Stimulated activated CD8-positive, alpha-beta memory T cell treated with anti-CD3 and anti-CD28 coated beads, Interleukin-12 subunit alpha, Interleukin-12 subunit beta, amount 100 ng/mL, for 24 hours (primary cell): Measurements from ENCODE around the gene SNRNP70.

Experiments used
- DNase-seq: peaks from one replicate; pipeline ENCODE4 v3.0.0-alpha.2; 2020; ENCODE audit errors: extremely low read depth

SNRNP70 gene

DNA sequence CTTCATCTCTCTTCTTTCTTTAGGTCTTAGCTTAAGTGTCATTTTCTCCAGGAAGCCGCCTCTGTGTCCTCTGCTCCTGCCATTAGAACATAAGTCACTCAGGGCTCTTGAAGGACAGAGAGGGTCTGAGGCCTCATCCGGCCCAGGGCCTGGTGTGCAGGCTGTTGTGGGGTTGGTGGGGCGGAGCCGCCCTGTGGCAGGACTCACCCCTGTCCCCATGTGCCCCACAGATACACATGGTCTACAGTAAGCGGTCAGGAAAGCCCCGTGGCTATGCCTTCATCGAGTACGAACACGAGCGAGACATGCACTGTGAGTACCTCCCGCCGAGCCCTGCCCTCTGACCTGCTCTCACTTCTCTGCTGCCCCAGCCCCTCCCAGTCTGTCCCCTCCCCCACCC, 15.9 kb downstream of the SNRNP70 start:
- no peak for DNase-seq

DNA sequence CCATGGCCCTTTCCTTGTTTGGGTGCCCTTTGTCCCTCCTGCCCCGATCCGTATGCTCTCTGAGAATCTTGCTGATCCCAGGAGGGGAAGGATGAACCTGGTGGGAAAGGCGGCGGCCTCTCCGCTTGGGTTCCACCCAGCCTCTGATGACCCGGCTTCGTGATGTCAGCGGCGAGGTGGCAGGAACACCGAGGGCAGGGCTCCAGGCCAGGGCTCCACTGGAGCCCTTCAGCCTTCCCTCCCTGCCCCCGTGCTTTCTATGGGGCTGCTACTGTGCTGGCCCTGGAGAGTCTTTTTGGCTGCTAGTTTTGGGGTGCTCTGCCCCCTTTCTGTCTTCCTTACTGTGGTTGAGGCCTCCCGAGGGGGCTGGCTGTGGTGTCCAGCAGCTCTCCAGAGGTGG, 17.1 kb downstream of the SNRNP70 start:
- DNase-seq, result no peak

DNA sequence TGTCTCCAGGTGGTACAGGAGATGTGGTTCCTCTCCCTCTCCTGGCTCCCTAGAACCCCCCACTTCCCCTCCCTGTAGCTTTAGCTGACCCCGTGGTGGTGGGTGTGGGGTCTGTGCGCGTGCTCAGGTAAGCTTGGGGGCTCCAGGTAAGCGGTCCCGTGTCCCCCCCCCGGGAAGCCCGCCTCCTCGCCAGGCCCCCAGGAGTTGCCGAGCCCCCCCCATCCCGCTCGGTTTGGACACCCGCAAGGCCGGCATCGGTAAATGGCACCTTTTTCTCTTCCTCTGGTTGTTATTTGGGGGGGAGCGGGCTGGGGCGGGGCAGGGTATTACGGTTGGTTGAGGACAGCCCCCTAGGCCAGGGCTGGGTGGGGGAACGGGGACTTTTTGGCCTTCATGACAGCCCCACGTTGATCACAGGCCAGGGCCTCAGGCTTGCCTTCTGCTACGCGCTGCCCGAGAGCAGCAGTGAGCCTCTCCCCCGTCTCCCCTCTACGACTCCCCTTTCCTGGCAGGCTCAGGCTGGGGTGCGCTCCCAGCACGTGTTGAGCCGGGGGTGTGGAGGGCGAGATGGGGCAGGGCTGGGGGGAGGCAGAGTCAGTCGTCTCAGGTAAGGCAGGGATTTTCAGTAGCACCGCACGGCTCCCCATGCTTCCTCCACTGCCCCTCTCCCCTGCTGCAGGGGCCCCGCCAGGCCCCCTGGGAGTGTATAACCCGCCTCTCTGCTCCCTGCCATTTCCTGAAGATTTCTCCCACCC, 18.3 kb downstream of the SNRNP70 start:
- no peak for DNase-seq

DNA sequence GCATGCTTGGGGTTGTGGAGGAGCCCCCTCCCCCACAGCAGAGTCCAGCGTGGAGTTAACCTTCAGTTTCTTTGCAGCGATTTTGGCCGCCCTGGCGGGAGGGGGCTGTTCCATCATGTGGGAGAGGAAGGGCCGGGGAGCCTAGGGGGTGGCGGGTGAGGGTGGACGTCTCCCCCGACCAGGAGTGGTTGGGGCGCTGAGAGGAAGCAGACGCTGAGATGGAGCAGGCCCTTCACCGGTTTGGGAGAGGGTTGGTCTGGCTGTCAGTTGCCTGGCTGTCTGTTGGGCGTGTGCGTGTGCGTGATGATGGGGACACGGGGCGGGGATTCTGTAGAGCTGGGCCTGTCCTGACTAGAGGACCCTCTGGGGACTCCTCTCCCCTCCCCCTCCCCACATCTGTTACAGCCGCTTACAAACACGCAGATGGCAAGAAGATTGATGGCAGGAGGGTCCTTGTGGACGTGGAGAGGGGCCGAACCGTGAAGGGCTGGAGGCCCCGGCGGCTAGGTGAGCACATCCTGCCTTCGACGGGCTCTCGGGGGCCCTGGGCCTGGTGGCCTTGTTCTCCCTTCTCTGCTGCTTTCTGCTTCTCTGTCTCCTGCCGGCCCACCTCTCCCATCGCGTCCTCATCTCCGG, 19.1 kb downstream of the SNRNP70 start:
- DNase-seq, result no peak

DNA sequence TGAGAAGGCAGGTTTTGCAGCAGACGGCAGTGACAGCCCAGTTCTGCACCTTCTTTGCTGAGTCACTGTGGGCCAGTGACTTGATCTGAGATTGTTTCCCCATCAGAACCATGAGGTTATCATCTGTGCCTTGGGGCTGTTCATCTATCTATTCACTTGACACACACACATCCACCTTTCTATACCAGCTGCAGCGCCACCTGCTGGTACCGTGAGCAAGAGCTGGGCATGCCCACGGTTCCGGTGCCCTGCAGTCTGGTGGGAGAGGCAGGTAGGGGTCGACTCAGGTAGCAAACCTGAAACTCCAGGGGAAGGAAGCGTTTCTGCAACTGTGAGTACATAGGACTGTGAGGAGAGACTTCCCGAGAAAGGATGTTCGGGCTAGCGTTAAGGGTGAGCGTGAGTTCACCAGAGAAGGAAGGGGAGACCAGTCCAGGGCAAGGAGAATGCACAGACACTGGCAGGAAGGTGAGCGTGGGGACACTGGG, 21.4 kb downstream of the SNRNP70 start:
- no peak for DNase-seq

DNA sequence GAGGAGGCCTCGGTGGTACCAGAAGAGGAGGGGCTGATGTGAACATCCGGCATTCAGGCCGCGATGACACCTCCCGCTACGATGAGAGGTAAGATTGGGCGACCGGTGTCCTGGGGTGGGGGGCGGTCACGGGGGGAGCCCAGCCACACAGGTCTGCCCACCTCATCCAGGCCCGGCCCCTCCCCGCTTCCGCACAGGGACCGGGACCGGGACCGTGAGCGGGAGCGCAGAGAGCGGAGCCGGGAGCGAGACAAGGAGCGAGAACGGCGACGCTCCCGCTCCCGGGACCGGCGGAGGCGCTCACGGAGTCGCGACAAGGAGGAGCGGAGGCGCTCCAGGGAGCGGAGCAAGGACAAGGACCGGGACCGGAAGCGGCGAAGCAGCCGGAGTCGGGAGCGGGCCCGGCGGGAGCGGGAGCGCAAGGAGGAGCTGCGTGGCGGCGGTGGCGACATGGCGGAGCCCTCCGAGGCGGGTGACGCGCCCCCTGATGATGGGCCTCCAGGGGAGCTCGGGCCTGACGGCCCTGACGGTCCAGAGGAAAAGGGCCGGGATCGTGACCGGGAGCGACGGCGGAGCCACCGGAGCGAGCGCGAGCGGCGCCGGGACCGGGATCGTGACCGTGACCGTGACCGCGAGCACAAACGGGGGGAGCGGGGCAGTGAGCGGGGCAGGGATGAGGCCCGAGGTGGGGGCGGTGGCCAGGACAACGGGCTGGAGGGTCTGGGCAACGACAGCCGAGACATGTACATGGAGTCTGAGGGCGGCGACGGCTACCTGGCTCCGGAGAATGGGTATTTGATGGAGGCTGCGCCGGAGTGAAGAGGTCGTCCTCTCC, 22.6 kb downstream of the SNRNP70 start:
- no peak for DNase-seq

DNA sequence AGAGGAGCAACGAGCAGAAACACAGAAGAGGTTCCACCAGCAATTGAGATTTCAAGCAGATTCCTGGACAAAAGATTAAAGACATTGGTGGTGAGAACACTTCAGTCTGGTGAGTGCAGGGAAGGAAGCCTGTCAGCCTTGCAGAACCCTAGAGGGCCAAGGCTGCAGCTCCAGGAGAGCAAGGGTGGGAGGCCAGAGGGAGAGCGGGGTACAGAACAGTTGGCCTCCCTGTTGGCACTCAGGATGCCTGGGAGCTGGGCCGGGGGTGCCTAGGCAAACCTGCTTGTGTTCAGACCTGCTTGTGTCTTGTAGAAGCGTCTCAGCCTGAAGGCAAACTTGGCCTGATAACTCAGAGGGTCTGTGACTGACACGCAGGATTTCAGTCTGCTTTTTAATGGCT, 23.8 kb downstream of the SNRNP70 start:
- no peak for DNase-seq

DNA sequence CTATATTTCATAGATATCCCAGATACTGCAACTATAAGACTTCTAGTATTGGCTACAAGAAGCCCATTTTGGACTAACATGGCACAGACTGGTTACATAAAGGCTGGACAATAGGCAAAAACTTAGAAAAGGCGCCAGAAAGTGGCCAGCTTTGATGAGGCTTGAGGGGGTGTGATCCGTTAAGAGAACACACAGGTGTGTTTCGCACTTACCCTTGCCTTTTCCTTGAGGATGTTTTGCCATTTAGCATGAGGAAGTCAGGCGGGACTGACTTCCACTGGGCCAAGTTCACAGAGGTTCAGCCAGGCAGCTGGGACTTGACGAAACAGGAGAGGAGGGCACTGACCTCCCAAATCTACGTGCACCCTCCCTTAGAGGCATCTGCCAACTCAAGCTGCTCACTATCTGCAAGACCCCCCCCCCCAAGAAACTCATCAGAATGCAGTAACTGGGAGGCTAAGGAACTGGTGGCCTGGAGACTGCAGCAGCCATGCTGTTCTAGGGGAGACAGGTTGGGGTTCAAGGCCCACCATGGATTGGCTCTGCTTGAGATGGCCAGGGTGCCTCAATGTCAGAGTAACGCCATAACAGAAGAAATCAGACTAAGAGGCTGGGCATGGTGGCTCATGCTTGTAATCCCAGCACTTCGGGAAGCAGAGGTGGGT, 24.4 kb downstream of the SNRNP70 start:
- DNase-seq, result no peak

DNA sequence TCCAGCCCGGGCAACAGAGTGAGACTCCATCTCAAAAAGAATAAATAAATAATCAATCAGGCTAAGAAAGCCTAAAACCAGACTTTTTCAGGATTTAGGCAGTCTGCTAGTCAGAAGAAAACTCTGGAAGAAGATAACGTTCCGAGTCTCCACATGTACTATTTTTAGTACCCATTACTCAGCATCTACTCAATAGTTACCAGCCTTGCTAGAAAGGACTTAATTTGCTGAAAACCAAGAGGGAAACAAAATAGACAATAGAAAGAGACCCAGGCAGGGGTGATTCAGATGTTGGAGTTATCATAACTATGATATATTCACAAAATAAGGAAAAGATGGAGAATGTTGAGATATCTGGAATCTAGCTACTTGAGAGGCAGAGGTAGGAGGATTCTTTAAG, 25.3 kb downstream of the SNRNP70 start:
- no peak for DNase-seq

DNA sequence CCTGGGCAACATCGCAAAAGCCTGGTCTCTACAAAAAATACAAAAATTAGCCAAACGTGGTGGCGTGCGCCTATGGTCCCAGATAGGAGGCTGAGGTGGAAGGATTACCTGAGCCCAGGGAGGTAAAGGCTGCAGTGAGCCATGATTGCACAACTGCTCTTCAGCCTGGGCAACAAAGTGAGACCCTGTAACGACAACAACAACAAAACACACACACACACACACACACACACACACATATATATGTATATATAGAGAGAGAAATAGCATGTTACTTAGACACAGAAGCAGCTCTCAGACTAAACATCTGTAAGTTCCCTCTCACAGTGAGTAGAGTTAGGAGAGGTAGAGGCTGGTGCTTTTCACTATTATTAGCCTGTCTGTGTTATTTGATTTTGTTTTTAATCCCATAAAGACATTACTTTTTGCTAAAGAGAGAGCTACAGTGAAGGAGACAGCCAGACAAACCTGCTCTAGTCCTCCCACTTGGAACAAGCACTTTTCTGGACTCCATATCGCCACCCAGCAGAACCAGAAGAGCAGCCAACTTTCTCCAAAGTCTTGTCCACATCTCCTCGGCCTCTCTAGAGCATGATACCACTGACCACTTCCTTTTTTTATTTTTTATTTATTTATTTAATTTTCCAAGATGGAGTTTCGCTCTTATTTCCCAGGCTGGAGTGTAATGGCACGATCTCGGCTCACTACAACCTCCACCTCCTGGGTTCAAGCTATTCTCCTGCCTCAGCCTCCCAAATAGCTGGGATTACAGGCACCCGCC, 26.2 kb downstream of the SNRNP70 start:
- no peak for DNase-seq

DNA sequence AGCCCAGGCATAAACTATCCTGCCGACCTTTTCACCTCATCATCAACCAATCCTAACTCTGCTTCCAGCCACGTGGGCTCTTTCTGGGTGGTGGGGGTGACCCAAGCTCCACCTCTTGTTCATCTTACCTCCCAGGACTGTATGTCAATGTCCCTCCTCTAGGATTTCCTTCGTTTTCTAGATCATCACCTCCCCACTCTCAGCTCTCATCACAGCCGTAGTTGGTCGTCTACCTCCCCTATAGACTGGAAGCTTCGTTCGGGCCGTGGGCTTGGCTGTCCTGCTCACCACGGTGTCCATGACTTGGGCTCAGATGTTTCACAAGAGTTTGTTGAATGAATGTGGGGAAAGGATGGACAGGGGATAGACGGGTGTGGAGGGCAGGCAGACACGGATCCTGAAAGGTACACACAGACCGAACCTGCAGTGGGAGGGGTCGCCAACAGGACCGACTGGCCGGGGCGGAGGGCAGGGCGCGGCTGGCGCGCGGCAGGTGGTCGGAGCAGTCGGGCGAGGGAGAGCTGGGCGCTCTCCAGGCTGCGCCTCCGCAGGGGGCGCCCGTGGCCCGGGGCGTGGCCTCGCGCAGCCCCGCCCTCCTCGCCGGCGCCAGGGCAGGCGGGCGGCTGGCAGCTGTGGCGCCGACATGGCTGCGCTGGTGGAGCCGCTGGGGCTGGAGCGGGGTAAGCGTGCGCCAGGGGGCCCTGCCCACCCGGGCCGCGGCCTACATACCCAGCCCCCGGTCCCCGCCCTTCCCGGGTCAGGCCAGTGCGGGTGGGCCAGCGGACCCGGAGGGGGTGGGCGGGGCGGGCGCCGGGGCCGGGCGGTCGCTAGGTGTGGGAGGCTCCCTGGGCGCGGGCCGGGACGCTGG, 28.7 kb downstream of the SNRNP70 start, which contains the start of gene LIN7B:
TSS of gene LIN7B (plus strand) at position 609 of the 868 bp plus-strand sequence. CDS start at position 644, 35 bp downstream.
- no peak for DNase-seq

DNA sequence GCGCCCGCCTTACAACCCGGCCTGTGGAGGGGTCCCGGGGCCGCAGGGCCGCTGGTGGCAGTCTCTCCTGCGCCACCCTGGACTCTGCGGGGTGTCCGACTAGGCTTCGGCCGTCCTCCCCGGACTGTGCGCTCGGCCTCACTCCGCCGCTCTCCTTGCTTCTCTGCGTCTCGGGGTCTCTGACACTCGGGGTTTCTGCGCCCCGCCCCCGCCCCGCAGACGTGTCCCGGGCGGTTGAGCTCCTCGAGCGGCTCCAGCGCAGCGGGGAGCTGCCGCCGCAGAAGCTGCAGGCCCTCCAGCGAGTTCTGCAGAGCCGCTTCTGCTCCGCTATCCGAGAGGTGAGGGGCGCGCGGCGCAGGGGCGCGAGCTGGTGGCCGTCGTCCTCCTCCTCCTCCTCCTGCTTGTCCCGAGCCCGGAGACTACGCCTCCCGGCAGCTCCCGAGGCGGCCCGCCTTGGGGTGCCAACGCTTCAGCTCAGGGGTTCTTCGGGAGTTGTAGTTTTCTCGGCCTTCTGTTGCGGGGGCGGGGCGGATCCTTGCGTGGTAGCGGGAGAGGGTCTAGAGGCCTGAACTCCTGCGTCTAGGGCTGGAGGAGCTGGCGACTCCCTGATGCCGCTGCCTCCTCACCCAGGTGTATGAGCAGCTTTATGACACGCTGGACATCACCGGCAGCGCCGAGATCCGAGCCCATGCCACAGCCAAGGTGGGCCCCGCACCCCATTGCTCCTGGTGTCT, 29.5 kb downstream of the SNRNP70 start:
- DNase-seq, result no peak

DNA sequence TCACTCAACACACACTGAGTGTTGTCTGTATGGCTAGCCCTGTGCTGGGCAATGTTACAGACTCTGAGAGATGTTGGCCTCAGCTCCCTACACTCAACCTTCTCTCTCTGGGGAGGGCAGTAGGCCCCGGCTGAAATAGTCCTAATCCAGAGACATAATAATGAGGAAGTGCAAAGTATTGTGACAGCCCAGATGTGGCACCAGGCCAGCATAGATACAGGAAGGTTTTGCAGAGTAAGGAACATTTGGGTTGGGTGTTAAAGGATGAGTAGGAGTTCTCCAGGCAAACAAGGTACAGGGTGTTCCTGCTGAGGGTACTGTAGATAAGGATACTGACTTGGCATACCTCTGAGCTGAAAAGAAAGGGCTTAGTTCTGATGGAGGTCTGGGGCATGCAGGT, 31.3 kb downstream of the SNRNP70 start:
- DNase-seq, result no peak

DNA sequence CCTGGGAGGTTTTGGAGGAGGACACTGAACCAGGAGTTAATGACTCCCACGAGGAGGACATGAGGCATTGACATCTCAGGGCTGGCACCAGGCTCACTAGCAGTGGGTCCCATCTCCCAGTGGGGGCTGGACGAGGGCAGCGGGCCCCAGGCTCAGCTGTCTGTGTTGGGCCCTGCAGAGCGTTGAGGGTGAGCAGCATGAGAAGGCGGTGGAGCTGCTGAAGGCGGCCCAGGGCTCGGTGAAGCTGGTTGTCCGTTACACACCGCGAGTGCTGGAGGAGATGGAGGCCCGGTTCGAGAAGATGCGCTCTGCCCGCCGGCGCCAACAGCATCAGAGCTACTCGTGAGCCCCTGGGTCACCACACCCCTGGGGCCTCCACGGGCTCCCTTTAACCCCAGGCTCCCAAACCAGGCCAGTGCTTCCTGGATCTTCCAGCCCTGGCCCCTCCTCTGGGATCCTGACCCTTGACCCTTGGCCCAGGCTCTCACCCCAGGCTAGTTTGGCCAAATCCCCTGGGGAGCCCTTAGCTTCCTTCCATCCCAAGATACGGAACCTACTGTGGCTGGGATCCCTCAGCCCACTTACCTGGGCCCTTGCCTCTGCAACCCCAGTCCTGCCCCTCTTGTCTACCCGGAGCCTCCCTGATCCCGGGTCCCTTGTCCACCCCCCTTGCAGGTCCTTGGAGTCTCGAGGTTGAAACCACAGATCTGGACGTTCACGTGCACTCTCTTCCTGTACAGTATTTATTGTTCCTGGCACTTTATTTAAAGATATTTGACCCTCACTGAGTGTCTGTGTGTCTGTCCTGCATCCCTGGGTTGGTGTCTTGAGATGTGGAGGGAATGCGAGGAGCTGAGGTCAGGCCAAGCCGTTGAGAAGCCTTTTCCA, 32.7 kb downstream of the SNRNP70 start:
- DNase-seq, result no peak

DNA sequence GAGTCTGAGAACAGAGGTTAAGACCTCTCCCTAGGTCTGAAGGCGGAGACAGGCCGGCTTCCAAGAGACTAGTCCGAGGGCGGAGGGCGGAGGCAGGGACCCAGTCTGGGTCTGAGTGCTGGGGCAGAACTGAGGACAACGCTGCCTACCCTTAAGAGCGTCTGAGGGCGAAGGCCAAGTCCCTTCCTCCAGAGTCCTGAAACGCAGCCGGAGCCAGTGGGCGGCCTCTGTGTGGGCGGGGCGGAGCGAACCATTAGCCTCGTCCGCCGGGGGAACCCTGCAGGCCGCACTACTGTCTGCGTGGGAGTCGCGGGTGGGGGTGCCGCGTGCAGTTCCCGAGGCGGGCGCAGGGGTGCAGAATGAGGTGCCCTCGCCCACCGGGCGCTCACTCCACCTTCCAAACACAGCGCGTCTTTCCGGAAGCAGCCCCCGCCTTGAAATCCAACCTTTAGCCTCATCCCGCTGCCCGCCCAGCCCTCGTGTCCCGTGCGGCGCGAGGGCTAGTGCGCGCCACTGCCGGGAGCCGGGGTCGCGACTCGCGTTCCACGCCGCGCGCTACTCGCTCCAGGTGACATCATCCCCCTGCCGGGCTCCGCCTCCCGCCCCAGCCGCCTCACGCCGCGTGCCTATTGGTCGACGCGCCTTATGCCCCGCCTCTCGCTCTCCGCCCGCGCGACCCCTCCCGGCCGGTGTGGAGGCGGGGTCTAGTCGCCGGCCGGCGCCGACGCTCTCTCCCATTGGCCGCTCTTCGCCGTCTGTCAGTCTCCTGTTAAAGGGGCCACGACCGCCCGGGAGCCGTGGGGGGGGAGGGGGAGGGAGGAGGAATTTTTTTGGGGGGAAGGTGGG, 33.5 kb downstream of the SNRNP70 start, which contains the start of gene C19orf73:
TSS of gene C19orf73 (minus strand) at position 579 of the 846 bp plus-strand sequence. CDS start at position 458, 121 bp downstream.
- peak; percentile 83 for DNase-seq

DNA sequence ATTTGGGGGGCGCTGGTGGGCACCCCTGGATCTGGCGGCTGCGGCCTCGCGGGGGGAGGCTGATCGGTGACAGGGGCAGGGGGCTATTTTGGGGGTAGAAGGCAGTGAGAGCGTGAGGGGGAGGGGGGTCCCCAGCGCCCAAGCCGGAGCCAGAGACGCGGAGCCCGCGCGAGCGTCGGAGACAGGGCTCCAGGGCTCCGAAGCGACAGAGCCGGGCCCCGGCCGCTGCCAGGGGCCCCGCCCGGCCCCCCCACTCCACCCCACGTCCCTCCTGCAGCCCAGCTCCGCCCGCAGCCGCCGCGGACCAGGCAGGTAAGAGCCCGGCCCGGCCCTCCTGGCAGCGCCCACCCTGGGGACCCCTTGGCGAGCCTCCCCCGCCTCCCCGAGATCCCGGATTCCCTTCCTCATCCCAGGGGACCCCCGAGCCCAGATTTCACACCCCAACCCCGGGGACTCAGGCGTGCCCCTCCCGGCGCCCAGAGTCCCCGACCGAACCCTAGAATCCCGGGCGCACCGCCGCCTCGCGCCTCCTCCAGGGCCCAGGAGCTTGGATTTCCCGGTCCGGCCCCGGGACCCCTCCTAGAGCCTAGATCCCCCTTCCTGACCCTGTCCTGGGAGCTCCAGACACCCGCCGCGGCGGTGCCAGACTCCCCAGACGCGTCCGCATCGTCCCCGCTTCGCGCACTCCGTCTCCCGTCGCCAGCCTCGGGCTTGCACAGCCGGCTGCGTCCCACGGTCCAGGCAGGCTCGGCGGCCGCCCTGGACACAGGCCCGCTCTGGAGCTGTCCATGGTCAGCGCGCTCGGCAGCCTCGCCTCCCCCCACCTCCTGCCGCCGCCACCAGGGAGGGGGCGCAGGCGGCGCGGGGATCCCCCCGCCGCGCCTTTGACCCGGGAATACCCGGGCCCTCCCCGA, 34.4 kb downstream of the SNRNP70 start, which contains the start of gene PPFIA3:
TSS of gene PPFIA3 (plus strand) at position 134 of the 914 bp plus-strand sequence. CDS start 8,330 bp downstream, outside the sequence.
- no peak for DNase-seq
